Right ventricle myocardium superior (tissue), 1 donor: ENCODE data around the gene GRIP1. TPM values are rescaled to one million over a fixed set of nuclear protein-coding genes. Genes with fewer than 3 reads are reported as not detected.
A peak's percentile ranks its signal among the peaks of the same experiment; 100 is the strongest.
"Not testable (repeated sequence)": the region's sequence is repeated elsewhere in the genome, so short reads cannot be mapped to it uniquely, and the experiment has no call there.

Experiments used
- ATAC-seq: fragments of 200-7000 bp; cut with Tn5 transposase; one replicate; pipeline ENCODE4 v1.9.1; 2020; ENCODE audit warnings: mild to moderate bottlenecking; ENCODE audit not compliant: poor library complexity
- DNase-seq: peaks from one replicate; pipeline ENCODE4 v3.0.0-alpha.2; 2020
- intact Hi-C: fragments of 100-400 bp; cut with DNase I; formaldehyde crosslinking; loops from one replicate; pipeline ENCODE4 v1.11.2; 2022
- total RNA-seq: library from RNA; stranded (reverse); fragmentation: NEBNext Ultra II Directional; extraction: Animal tissue kit (Norgen Biotek cat#: 25700); gene quantifications from one replicate; pipeline ENCODE4 v1.2.1, GENCODE V29; 2021
- donor health status: DM: no; HTN: yes; CAD: no; lungs with severe emphysema.

GRIP1 gene
- total RNA-seq, 1 donor from 2014 or later = 4.1 TPM

- intact Hi-C loops = no loop called here
- DNase-seq (no peak), ATAC-seq (no peak)
These were observed 348.9 kb downstream of the GRIP1 start for GRCh38 chr12:66329941-66330340.

GRCh38 chr12:66323017-66323416, 355.9 kb downstream of the GRIP1 start:
- intact Hi-C loops = no loop called here
- ATAC-seq (no peak), DNase-seq (no peak)

- intact Hi-C loops = no loop called here
- no peak for DNase-seq
- no peak for ATAC-seq
These were observed 357.4 kb downstream of the GRIP1 start for GRCh38 chr12:66321435-66321834.

- no peak for ATAC-seq
- no peak for DNase-seq
- intact Hi-C loops = no loop called here
These were observed 357.9 kb downstream of the GRIP1 start for GRCh38 chr12:66320996-66321395.

GRCh38 chr12:66319266-66319954, 359.5 kb downstream of the GRIP1 start:
- intact Hi-C loops = no loop called here
- no peak for ATAC-seq
- DNase-seq = no peak

- no peak for ATAC-seq
- no peak for DNase-seq
- intact Hi-C loops = no loop called here
These were observed 364.6 kb downstream of the GRIP1 start for GRCh38 chr12:66314278-66314677.

- ATAC-seq (no peak), DNase-seq (no peak)
- intact Hi-C loops = no loop called here
These were observed 366.7 kb downstream of the GRIP1 start for GRCh38 chr12:66312189-66312588.

GRCh38 chr12:66309606-66310005, 369.3 kb downstream of the GRIP1 start:
- no peak for ATAC-seq
- no peak for DNase-seq
- intact Hi-C loops = no loop called here

- intact Hi-C loops = no loop called here
These were observed 374.5 kb downstream of the GRIP1 start for GRCh38 chr12:66304296-66304900.

GRCh38 chr12:66303316-66303804, 375.5 kb downstream of the GRIP1 start:
- ATAC-seq, intact Hi-C loops, DNase-seq: not testable (repeated sequence)

More at GRCh38 chr12:66304296-66304900, 374.5 kb downstream of the GRIP1 start:
- no peak for DNase-seq
- no peak for ATAC-seq

GRCh38 chr12:66302827-66303169, 376.1 kb downstream of the GRIP1 start:
- no peak for DNase-seq
- no peak for ATAC-seq
- intact Hi-C loops = no loop called here

- intact Hi-C loops = no loop called here
- peak; percentile 100 for ATAC-seq
- peak; percentile 99 for DNase-seq
These were observed 376.7 kb downstream of the GRIP1 start, which contains the start of gene HELB for GRCh38 chr12:66301944-66302826. Gene HELB, plus strand, starts transcription at chr12:66302493. Its CDS starts 111 bp downstream, at chr12:66302604.

GRCh38 chr12:66297923-66298322, 381.0 kb downstream of the GRIP1 start:
- ATAC-seq = no peak
- DNase-seq = no peak
- intact Hi-C loops = no loop called here
